ENCODE results near the gene TBX10.
"Not testable (repeated sequence)": the region's sequence is repeated elsewhere in the genome, so short reads cannot be mapped to it uniquely, and the experiment has no call there.

The TBX10 gene

GRCh38 chr11:67664696-67665540 is 25.4 kb upstream of the TBX10 start:
- ChIA-PET CTCF (interaction anchor here (1.6 kb wide), 1 partner anchor 18 kb away, joined by 5 read pairs; no protein-coding TSS in a partner anchor), POLR2A (no interaction called here)
- TF ChIP-seq, protein P1, sequence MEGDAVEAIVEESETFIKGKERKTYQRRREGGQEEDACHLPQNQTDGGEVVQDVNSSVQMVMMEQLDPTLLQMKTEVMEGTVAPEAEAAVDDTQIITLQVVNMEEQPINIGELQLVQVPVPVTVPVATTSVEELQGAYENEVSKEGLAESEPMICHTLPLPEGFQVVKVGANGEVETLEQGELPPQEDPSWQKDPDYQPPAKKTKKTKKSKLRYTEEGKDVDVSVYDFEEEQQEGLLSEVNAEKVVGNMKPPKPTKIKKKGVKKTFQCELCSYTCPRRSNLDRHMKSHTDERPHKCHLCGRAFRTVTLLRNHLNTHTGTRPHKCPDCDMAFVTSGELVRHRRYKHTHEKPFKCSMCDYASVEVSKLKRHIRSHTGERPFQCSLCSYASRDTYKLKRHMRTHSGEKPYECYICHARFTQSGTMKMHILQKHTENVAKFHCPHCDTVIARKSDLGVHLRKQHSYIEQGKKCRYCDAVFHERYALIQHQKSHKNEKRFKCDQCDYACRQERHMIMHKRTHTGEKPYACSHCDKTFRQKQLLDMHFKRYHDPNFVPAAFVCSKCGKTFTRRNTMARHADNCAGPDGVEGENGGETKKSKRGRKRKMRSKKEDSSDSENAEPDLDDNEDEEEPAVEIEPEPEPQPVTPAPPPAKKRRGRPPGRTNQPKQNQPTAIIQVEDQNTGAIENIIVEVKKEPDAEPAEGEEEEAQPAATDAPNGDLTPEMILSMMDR (IDR thresholded peaks at IDR 0.05; ENCODE audit: control extremely low read depth, extremely low read depth, low read depth, missing control alignments) = no peak
- DNase-seq (ENCODE audit: extremely low spot score) = peak; percentile 11

GRCh38 chr11:67664213-67664585 is 24.6 kb upstream of the TBX10 start:
- ChIA-PET POLR2A (no interaction called here), CTCF (interaction anchor here (1.6 kb wide), 1 partner anchor 17 kb away, joined by 5 read pairs; no protein-coding TSS in a partner anchor)
- no peak for DNase-seq (ENCODE audit: extremely low spot score)
- TF ChIP-seq, protein P1 (IDR thresholded peaks at IDR 0.05; ENCODE audit: control extremely low read depth, extremely low read depth, low read depth, missing control alignments) = no peak

GRCh38 chr11:67663532-67664212 is 24.1 kb upstream of the TBX10 start:
- TF ChIP-seq, protein P1 (IDR thresholded peaks at IDR 0.05; ENCODE audit: control extremely low read depth, extremely low read depth, low read depth, missing control alignments) = no peak
- peak; percentile 10 for DNase-seq (ENCODE audit: extremely low spot score)
- ChIA-PET POLR2A (no interaction called here), CTCF (interaction anchor here (1.3 to 8.1 kb wide), 2 partner anchors 15 to 33 kb away, joined by 4 to 72 read pairs; partner anchors contain the start of gene NUDT8)

DNA sequence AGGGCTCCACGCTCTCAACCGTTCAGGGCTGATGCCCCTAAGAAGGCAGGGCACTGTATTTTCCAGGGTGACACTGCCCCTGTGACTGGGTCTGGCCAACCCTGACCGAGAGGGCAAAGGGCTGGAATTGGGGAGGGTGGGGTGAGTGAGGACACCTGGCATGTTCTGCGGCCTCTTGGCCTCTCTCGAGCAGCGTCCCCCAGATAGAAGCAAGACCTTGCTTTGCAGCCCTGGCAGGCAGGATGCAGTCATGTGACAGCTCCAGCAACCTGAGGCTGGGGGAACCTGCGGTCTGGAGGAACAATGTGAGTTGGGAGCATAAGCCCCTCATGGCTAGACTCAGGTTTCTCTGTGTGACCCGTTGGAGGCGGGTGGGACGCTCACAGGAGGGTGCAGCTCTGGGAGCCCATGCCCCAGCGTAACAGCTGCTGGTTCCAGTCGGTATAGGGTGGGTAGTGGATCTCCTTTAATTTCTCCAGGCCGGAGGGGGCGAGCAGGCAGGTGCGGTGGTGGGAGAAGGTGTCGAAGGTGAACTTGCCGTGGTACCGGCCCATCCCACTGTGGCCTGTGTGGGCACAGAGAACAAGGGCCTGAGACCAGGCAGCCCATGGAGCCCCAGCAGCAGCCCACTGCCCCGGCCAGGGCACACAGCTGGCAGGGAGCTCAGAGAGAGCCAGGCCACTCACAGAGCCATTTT is 23.4 kb upstream of the TBX10 start:
- ChIA-PET CTCF (interaction anchor here (1.3 to 8.1 kb wide), 2 partner anchors 15 to 33 kb away, joined by 4 to 72 read pairs; partner anchors contain the start of gene NUDT8), POLR2A (no interaction called here)
- DNase-seq (ENCODE audit: extremely low spot score) = no peak
- TF ChIP-seq, protein P1 (IDR thresholded peaks at IDR 0.05; ENCODE audit: control extremely low read depth, extremely low read depth, low read depth, missing control alignments) = no peak

- CTCF ChIA-PET = interaction anchor here (0.9 to 8.1 kb wide), 4 partner anchors 9 to 32 kb away, joined by 3 to 72 read pairs (median 4); partner anchors contain the start of gene NUDT8
- DNase-seq (ENCODE audit: extremely low spot score) = no peak
- POLR2A ChIA-PET = no interaction called here
- TF ChIP-seq, protein P1 (IDR thresholded peaks at IDR 0.05; ENCODE audit: control extremely low read depth, extremely low read depth, low read depth, missing control alignments) = no peak
These were observed 22.7 kb upstream of the TBX10 start for GRCh38 chr11:67662142-67662834.

DNA sequence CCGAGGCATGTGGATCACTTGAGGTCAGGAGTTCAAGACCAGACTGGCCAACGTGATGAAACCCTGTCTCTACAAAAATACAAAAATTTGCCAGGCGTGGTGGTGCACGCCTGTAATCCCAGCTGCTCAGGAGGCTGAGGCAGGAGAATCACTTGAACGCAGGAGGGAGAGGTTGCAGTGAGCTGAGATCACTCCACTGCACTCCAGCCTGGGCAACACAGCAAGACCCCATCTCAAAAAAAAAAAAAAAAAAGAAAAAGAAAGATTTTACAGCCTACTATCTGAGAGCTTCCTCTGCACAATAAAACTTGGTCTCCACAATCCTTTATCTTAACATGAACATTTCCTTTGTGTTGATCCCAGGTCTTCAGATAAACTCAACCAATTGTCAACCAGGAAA is 21.2 kb upstream of the TBX10 start:
- CTCF ChIA-PET = interaction anchor here (1.2 to 8.1 kb wide), 5 partner anchors 10 to 83 kb away, joined by 3 to 72 read pairs (median 13); partner anchors contain the start of genes ACY3 and NUDT8
- POLR2A ChIA-PET; DNase-seq (ENCODE audit: extremely low spot score): not testable (repeated sequence)

DNA sequence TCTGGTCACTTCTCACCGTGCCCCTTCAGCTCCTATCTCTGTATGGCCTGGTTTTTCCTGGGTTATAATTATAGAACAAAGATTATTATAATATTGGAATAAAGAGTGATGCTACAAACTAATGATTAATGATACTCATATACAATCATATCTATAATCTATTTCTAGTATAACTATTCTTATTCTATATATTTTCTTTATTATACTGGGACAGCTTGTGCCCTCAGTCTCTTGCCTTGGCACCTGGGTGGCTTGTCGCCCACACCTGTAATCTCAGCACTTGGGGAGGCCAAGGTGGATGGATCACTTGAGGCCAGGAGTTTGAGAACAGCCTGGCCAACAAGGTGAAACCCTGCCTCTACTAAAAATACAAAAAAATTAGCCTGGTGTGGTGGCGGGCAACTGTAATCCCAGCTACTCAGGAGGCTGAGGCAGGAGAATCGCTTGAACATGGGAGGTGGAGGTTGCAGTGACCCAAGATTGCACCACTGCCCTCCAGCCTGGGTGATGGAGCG is 20.1 kb upstream of the TBX10 start:
- DNase-seq (ENCODE audit: extremely low spot score); POLR2A ChIA-PET: not testable (repeated sequence)
- CTCF ChIA-PET = interaction anchor here (0.6 to 8.1 kb wide), 16 partner anchors 9 to 303 kb away, joined by 3 to 72 read pairs (median 4); partner anchors contain the start of genes ACY3, GSTP1, NUDT8 and TBX10

Data from GM10248 (cell line).